Right ventricle myocardium inferior (tissue), 1 donor: ENCODE measurements around the gene ADAMTS2. TPM values are rescaled to one million over a fixed set of nuclear protein-coding genes. Genes with fewer than 3 reads are reported as not detected.
A peak's percentile ranks its signal among the peaks of the same experiment; 100 is the strongest.

Experiments
- ATAC-seq: fragments of 200-7000 bp; cut with Tn5 transposase; one replicate; pipeline ENCODE4 v1.9.1; 2020; ENCODE audit warnings: mild to moderate bottlenecking, moderate library complexity
- DNase-seq: peaks from one replicate; pipeline ENCODE4 v3.0.0; 2021; ENCODE audit errors: missing footprints
- intact Hi-C: fragments of 100-400 bp; cut with DNase I; formaldehyde crosslinking; loops from one replicate; pipeline ENCODE4 v1.11.0; 2022
- total RNA-seq: library from RNA; stranded (reverse); fragmentation: NEBNext Ultra II Directional; extraction: Animal tissue kit (Norgen Biotek cat#: 25700); gene quantifications from one replicate; pipeline ENCODE4 v1.2.1, GENCODE V29; 2021
- donor health status: DM: no; HTN: yes; CAD: no; lungs with severe emphysema.

Gene ADAMTS2
- total RNA-seq, 1 donor from 2014 or later: 3.7 TPM

GRCh38 chr5:179187681-179188575 lies 157.3 kb downstream of the ADAMTS2 start:
- intact Hi-C loops: no loop called here
- DNase-seq (peak; percentile 37), ATAC-seq (no peak)

GRCh38 chr5:179187229-179187678 lies 158.0 kb downstream of the ADAMTS2 start:
- ATAC-seq (no peak), DNase-seq (peak; percentile 21)
- intact Hi-C loops: no loop called here

DNA sequence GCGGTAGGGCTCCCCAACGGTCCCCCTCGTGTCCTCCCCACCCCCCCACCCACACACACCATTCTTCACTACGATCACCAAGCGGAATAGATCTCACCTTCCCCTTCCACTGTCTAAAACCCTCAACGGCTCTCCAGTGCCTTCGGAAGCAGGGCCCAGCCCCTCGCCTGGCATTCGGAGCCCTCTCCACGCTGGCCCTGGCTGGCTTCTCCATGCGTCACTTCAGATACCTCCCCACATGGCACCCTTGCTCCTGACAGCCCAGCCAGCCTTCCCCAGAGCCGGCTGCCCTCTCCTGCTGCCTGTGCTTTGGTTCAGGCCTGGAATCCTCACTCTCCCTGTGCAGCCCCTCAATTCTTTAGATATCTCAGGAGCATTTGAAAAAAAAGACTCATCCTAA lies 158.5 kb downstream of the ADAMTS2 start:
- ATAC-seq: no peak
- intact Hi-C loops: no loop called here
- DNase-seq: peak; percentile 54

DNA sequence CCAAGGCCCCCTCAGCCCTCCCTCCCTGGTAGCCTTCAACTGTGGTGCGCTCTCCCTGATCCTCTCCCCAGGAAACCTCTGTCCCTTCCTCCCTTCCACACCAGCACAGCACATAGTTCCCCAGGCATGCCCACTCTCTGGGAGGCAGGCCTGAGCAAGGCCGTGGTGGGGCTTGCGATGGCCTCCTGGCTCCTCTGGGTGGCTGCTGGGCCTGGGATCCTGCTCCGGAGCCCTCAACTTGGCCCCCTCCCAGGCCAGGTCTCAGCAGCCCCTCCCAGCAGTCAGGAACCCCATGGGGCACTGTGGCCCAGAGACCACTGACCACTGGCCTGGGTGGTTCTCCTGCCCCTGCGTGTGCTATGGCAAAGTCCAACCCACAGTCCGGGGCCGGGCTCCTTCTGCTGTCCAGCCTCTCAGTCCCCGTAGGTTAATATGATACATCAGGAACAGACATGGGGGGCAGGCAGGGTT lies 159.3 kb downstream of the ADAMTS2 start:
- ATAC-seq: no peak
- peak; percentile 22 for DNase-seq
- intact Hi-C loops: no loop called here

DNA sequence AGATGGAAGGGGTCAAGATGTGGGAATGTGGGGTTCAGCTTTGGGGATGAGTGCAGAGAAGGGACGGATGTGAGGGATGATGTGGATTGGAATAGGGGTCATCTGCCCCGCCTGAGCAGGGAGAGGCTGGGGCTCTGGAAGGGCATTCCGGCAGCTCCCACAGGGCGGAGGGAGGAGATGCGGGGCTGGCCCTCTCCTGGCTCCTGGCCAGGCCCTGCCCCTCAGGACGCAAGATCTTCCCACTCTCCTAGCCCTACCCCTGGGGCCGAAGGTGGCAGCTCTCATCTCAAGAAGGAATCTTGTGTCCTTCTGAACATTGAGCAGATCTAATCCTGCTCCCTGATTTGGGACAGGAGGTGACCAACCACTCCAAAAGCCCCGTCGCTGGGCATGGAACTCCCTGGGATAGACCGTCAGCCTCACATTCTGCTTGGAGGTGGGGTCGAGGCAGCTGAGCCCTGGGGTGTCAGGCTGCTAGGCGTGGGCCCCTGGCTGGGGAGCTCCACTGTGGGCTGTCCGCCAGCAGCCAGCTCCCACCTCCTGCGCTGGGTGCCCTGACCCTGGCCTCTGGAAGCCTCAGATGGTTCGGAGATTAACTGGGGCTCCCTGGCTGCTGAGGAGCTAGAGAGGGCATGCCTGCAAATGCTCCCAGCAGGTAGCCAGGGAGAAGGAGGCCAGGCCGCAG lies 159.9 kb downstream of the ADAMTS2 start:
- intact Hi-C loops: no loop called here
- DNase-seq: peak; percentile 50
- ATAC-seq: no peak

DNA sequence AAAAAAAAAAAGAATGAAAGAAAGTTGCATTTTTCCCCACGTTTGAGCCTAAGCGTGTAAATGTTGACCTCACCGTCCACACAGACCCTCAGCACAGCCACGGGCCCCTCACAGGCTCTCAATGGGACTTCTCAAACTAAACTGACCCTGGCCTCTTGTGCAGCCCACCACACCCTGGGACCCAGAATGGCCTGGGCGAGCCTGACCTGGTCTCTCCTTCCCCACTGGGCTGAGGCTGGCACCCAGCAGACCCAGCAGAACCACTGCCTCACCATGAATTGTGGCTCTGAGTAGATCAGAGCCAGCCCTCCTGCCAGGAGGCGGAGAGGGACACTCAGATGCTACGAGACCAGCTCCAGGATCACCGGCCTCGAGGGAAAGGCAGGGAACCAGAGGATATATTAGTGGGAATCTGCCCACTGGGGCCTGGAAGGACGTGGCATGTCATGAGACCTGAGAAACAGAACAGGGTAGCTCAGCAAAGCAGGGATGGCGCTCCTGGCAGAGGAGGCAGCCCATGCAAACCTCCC lies 160.7 kb downstream of the ADAMTS2 start:
- ATAC-seq (no peak), DNase-seq (peak; percentile 54)
- intact Hi-C loops: no loop called here

DNA sequence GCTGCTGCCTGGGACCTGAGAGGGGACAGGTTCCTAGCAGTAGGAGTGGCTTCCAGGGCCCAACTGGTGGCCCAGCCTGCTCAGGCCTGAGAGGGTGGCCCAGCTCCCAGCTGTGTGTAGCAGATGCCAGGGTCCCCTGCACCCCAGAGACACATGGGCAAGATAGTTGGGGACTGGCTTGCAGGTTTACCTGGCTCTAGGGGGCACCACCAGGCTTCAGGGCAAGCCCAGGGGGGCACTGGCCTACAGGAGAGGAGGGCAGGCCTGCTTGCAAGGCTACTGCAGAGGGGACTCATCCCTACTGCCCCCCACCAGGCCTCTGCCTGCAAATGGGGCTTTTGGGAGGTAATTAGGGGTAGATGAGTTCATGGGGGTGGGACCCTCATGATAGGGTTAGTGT lies 161.8 kb downstream of the ADAMTS2 start:
- DNase-seq (peak; percentile 21), ATAC-seq (no peak)
- intact Hi-C loops: no loop called here

DNA sequence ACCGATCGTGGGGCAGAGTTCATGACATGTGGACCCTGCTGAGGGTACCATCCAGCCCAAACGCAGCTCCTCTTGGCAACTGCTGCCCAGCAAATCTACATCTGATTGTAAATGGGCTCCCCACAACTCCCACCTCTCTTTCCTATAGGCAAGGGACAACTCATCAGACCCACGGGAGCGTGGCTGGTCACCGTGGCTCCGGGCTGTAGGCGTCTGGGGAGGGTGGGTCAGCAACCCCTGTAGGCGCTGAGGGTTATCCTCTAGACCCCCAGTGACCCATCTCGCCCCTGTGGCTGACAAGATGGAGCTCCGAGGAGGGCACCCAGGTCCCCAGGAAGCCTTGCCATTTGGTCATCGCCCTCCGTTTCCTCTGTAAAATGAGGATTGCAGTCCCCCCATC lies 162.7 kb downstream of the ADAMTS2 start:
- peak; percentile 9 for DNase-seq
- no peak for ATAC-seq
- intact Hi-C loops: no loop called here

DNA sequence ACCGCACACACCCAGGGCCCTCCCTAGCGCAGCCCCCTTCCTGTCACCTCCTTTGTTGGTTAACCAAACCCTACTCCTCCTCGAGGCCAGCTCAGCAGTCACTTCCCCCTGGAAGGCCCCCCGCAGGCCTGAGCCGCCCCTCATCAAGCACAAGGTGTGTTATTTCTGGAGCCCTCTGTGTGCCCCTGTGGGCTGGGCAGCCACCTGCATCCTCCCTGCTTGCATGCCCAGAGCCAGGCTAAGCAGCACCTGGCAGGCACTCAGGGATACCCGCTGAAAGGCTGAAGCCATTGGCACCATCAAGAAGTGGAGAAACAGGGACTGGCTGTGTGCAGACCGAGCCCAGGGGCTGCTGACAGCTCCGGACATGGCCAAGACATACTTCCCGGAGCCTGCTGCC lies 163.3 kb downstream of the ADAMTS2 start:
- intact Hi-C loops: no loop called here
- no peak for ATAC-seq
- peak; percentile 25 for DNase-seq

DNA sequence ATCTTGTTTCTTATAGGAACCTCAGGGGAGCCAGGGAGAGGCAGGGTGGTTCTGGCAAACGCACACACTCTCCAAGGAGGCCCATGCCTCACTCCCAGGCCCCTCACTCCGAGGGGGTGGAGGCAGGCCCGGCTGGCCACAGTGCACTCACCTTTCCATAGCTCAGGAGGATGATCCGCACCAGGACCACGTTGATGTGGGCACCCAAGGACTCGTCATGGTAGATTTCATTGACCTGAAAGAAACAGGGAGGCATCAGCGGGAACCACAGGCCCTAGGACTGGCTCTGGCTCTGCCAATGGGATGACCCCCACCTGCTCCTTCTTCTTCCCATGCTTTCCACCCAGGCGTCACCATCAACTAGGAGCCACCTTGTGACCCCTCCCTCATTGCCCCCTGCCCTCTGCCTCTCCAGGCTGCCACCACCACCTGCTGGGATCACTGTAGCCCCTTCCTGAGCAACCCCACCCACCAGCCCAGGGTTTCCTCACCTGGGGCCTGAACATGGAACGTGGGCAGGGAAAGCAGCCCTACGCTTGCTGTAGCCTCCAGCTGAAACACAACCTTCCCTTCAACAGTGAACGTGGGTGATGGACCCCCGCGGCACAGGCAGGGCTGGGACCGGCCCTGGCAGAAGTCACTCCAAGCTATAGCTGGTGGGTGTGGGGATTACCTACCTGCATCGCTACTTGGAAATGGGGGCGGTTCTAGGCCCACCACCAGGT lies 164.2 kb downstream of the ADAMTS2 start:
- intact Hi-C loops: no loop called here
- ATAC-seq: no peak
- DNase-seq: peak; percentile 26

DNA sequence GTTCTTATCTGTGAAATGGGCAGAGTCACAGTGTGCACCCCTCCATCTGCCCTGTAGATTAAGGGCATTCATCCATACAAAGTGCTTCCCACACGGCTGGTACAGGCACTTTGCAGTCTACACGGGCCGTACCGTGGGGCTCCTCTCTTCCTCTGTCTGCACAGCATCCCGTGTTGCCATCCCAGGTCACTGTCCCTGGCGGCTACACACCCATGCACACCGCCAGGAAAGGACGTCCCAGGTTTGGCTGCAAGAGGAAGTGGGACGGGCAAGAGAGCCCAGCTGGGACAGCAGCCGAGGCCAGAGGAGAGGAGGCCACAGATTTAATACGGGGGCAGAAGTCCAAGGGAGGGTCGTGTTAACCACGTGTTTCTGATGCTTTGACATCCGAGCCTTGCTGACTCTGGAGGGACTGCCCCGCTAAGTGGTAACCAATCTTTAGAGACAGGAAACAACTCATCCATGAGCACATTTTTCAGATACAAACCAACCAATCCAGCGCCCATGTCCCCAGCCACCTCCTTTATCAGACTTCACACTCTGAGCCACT lies 165.1 kb downstream of the ADAMTS2 start:
- intact Hi-C loops: no loop called here
- ATAC-seq: no peak
- DNase-seq: peak; percentile 63

- intact Hi-C loops: no loop called here
- ATAC-seq (no peak), DNase-seq (peak; percentile 31)
Observed at GRCh38 chr5:179177711-179178575, 167.3 kb downstream of the ADAMTS2 start.

DNA sequence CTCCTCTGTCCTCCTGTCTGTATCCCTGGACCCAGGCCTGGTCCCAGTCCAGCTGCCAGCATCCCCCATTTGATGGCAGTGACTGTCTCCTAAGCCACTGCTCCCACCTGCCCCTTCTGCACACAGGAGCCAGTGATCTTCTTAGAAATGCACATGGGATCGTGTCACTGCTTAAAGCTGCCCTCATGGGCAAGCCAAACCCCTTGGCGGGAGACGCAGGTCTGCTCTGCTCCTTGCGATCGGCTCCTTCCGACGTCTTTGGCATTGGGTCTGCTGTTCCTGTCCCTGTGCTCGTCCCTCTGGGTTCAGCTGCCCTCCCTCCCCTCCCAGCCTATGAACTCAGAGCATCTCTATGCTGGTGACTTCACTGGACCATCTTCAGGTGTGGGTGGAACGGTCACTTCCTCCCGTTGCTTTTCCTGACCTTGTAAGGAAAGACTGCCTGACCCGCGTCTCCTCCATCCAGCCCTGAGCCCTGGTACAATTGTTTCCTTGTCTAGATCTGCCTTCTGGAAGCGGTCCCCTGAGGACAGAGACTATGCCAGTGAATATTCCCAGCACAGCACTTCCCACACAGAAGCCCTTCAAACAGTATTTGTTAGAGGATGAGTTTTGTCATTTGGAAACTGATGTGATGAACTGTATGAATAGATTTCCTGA lies 168.6 kb downstream of the ADAMTS2 start:
- ATAC-seq (no peak), DNase-seq (peak; percentile 64)
- intact Hi-C loops: no loop called here

GRCh38 chr5:179176166-179176565 lies 169.1 kb downstream of the ADAMTS2 start:
- intact Hi-C loops: no loop called here
- ATAC-seq (no peak), DNase-seq (peak; percentile 25)

DNA sequence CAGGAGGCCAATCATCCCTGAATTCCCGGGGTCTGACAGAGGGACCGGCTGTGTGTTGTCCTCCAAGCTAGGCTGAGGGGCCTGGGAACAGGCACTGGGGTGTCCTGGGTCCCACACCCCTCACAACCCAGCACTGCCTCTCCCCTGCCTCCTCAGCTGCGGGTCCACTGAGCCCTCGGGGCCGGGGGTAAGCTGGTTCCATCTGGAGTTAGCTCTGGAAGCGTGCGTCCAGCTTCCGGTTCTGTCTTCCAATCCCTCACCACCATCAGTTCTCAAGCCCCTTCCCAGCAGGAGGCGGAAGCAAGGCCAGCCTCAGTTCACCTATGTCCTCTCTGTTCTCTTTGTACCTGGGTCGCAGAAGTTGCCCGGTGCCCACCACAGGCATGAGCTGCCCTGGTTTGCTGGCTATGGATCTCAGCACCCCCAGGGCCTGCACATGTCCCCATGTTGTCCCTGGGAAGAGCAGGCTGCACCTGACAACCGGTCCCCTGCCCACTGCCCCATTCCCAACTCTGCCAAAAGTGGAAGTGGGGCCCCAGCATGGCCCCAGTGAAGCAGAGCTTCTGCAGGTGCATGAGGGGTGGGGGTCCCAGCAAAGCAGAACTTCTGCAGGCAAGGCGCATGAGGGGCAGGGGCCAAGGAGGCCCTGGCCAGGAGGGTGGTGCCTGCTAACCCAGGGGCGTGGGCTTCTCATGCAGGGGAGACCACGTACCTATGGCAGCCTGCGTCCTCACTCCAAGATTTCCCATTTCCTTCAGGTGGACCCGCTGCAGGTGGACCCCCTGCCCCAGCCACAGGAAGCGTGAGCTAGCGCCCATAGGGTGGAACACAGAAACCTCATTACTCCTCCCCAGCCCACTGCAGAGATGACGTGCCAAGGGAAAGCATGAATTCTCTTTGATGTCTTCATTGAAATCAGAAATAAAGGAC lies 173.2 kb downstream of the ADAMTS2 start:
- DNase-seq (peak; percentile 21), ATAC-seq (no peak)
- intact Hi-C loops: no loop called here

DNA sequence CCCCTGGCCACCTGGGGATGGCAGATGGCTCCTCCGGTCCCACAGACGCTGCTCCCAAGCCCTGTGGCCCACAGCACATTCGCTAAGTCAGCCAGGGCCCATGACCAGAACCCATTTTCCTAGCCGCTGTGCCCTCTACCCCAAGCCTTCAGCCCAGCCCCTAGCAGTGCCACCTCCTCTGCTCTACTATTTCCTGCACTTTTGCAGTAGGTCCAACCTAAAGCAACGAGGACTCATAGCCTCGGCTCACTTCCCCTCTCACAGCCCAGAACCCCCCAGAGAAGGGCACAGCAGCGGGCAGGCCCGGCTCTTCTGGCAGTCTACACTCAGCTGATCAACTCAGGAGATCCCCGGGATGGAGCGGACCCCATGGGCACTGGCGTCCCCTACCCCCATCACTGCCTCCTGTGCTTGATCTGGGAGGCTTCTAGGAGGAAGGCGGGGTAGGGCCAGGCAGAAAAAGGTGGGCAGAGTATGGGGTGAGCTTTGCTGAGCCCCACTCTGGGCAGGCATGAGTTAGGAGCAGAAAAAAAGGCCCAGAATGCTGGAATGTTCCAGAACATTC lies 173.9 kb downstream of the ADAMTS2 start:
- ATAC-seq (no peak), DNase-seq (peak; percentile 56)
- intact Hi-C loops: no loop called here
